GM23248 (cell line): ENCODE data around the gene MILR1.

ENCODE experiments used
- EZH2 ChIP-seq: fragments of 200-600 bp; sonication (generic); IDR thresholded peaks from 2 replicates; pipeline ENCODE4 v1.6.1; 2018; ENCODE audit warnings: antibody characterized with exemption, mild to moderate bottlenecking; ENCODE audit not compliant: insufficient read depth, poor library complexity, severe bottlenecking
- EZH2phosphoT487 ChIP-seq: fragments of 200-600 bp; sonication (generic); IDR thresholded peaks from 2 replicates; pipeline ENCODE4 v1.6.1; 2018; ENCODE audit warnings: antibody characterized with exemption, moderate library complexity, mild to moderate bottlenecking, low read depth; ENCODE audit not compliant: insufficient read depth

GRCh38 chr17:64459284-64459747 is 10.4 kb downstream of the MILR1 start:
- TF ChIP-seq EZH2phosphoT487 (no peak), EZH2 (no peak)
